GM10266 (cell line): ENCODE results near the gene TBC1D24.
A peak's percentile ranks its signal among the peaks of the same experiment; 100 is the strongest.

Experiments
- DNase-seq: peaks from one replicate; pipeline ENCODE4 v3.0.0; 2012; ENCODE audit errors: extremely low spot score
- CTCF ChIP-seq: IDR thresholded peaks from 2 replicates; pipeline ENCODE4 v1.5.1; 2012; ENCODE audit warnings: mild to moderate bottlenecking, low read depth; ENCODE audit not compliant: control insufficient read depth, insufficient read depth; ENCODE audit errors: missing control alignments

Gene TBC1D24

DNA sequence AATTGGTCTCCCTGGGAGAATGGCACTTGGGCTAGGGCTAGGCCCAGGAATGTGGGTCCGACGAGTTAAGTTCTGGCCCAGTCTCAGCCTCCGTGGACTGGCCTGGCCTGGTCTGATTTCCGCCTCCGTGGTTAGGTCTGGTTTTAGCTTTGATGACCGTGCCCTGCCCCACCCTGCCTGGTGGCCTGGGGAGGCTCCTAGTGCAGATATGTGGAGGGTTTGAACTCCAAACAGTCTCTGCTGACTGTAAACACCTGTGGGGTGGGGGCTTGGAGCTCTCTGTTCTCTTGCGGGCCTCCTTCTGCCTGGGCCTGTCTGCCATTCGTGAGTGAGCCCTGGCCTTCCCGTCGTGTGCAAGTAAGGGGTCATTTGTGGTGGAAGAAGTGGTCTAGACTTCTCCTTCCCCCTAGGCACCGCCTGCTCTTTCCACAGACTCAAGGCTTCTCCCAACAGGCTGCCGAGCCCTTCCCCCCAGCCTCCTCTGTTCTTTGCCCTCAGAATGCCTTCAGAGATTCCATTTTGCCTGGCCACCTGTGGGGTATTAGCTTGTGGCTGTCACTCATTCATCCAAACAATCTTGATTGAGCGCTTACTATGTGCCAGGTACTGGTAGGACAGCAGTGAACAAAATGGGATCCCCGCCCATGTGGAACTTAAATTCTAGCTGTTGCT lies 40.4 kb downstream of the TBC1D24 start:
- DNase-seq = no peak
- no peak for TF ChIP-seq CTCF

DNA sequence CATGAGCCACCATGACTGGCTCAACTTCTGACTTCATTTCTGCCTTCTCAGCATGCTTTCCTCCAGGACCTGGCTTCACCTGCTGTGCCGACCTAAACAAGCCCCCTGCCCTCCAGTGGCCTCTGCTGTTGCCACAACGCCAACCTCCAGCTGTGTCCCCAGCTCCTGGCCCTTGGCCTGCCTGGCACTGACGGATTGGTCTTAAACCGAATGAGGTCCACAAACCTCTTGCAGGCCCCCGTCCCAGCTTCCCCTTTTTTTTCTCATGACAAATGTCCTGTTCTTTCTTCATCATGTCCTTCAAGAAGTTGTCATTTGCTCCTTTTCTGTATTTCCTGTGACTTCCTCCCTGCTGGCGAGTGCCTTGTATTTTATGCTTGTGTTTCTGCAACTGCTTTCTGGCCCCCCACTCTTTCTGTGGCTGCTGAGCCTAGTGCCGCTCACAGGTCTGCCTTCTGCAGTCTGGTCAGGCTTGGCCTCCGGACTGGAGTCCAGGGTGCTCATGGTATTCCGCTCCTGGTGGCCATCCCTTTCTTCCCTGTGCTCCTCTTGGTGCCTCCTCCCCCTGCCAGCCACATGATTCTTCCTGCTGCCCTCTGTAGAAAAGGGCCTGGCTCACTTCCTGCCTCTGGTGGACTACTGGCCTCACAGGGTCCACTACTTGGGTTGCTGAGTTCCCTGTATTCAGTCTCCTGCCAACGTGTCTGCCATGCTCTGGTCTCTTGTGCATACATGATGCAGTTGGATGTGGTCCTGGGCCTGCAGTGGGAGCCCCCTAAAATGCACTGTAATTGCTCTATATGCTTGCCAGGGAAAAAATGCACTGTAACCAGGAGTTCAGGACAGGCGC lies 41.7 kb downstream of the TBC1D24 start:
- no peak for TF ChIP-seq CTCF
- DNase-seq = no peak

GRCh38 chr16:2517954-2518605 lies 43.2 kb downstream of the TBC1D24 start:
- no peak for TF ChIP-seq CTCF

DNA sequence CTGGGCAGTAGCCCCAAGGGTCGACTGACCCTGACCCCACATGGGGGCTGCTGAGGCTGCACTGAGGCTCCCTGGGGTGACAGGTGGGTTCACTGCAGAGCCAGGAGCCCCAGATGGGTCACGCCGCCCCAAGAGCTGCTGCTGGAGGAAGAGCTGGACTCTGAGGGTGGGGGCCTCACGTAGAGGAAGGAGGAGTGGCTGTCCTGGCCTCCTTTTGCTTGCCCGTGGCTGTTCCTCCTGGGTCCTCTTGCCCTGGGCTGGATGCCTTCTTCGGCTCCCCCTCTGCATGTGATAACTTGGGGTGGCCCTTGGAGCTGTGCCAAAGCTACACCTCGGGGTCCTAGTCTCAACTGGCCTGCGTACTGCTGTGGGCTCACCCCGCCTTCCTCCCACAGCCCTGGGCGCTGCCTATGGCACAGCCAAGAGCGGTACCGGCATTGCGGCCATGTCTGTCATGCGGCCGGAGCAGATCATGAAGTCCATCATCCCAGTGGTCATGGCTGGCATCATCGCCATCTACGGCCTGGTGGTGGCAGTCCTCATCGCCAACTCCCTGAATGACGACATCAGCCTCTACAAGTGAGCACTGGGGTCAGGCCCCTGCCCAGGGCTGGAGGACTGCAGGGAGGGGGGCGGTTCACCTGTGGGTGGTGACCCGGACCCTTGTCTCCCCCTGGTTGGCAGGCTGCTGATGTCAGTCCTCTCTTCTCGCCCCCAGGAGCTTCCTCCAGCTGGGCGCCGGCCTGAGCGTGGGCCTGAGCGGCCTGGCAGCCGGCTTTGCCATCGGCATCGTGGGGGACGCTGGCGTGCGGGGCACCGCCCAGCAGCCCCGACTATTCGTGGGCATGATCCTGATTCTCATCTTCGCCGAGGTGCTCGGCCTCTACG lies 44.1 kb downstream of the TBC1D24 start:
- DNase-seq = no peak
- TF ChIP-seq CTCF = no peak

More at GRCh38 chr16:2517954-2518605, 43.2 kb downstream of the TBC1D24 start:
- no peak for DNase-seq

DNA sequence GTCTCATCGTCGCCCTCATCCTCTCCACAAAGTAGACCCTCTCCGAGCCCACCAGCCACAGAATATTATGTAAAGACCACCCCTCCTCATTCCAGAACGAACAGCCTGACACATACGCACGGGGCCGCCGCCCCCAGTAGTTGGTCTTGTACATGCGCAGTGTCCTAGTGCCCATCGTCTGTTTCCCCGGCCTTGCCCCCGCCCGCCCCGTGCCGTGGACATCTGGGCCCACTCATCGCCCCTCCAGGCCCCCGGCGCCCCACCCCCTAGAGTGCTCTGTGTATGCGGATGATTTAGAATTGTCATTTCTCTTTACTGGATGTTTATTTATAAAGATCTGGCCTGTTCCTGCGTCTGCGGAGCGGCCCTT lies 44.8 kb downstream of the TBC1D24 start:
- TF ChIP-seq CTCF = no peak
- DNase-seq = no peak

GRCh38 chr16:2520097-2520783 lies 45.3 kb downstream of the TBC1D24 start, which contains the start of gene AMDHD2:
Gene AMDHD2 (plus strand): TSS chr16:2520371. CDS start chr16:2520459, 88 bp downstream.
- DNase-seq = peak; percentile 99
- no peak for TF ChIP-seq CTCF
